ENCODE measurements around the gene ZNF410.
"Not testable (repeated sequence)": the region's sequence is repeated elsewhere in the genome, so short reads cannot be mapped to it uniquely, and the experiment has no call there.

ZNF410 gene

DNA sequence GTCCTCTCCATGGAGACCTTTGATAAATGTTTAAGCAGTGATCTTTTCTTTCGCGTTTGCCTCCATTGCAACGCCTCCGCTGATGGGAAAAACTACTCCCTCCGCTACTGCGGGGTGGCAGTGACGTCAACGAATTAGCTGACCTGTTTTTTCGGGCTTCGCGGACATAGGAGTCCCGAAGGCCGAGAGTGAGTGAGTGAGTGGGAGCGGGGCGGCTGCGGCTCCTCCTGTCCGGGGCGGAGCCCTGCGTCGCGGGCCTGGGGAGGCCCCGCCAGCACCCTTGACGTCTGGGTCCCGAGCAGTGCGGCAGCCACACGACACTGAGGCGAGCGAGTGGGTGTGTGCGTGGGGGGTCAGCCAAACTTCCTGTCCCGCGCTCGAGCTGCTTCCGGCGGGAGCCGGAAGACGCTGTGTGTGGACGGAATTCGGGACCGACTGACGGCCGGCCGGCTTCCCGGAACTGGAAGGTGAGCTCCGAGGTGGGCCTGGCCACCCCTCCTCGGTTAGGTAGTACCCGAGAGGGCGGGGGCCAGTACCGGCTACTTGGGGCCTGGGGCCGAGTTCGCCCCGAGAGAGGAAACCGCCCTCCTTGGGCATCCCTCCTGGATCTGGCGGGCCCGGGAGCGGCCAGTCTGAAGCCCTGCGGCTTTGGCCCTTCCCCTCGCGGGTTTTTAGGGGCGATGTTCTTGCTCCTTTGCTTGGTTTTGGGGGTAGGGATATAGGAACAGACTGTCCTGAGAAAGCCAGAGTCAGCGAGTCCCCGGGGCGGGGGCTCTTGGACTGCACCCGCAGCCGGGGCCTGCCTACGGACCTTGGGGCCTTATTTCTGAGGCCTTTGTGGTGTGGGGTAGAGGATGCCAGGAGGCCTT lies at the start of gene ZNF410:
Gene ZNF410, plus strand, starts transcription at position 411 of the 869 bp plus-strand sequence. CDS start 5,317 bp downstream, outside the sequence.
- peak; percentile 94 to 96 for DNase-seq (ENCODE audit: low read depth in 2 of 2)

- DNase-seq (ENCODE audit: low read depth in 2 of 2), result not testable (repeated sequence)
Measured at GRCh38 chr14:73838293-73839034, 48.2 kb upstream of the ZNF410 start.

GRCh38 chr14:73842201-73842600 lies 44.5 kb upstream of the ZNF410 start:
- no peak for DNase-seq (ENCODE audit: low read depth in 2 of 2)

DNA sequence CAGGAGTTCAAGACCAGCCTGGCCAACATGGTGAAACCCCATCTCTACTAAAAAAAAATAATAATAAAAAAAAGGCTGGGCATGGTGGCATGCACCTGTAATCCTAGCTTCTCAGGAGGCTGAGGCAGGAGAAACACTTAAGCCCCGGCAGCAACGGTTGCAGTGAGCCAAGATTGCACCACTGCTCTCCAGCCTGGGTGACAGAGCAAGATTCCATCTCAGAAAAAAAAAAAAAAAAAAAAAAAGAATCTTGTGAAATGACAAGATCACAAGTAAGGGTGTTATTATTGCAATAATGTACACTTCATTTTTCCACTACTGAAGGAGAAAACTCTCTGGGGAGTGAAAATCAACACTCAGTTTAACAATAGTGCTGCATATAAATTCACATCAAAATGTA lies 43.8 kb upstream of the ZNF410 start:
- DNase-seq (ENCODE audit: low read depth in 2 of 2), result no peak

DNA sequence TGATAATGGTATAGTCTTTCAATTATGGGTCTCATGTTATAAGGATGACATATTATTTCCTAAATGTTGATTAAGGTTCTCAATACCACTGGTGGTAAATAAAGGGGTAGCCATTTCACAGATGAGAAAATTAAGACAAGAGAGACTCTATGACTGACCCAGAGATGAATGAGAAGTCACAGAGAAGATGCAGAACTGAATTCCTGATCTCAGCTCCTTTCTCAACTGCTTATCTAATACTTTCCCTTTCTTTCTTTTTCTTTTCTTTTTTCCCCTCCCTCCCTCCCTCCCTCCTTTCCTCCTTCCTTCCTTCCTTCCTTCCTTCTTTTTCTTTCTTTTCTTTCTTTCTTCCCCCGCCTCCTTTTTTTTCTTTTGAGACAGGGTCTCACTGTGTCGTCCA lies 43.4 kb upstream of the ZNF410 start:
- no peak for DNase-seq (ENCODE audit: low read depth in 2 of 2)

DNA sequence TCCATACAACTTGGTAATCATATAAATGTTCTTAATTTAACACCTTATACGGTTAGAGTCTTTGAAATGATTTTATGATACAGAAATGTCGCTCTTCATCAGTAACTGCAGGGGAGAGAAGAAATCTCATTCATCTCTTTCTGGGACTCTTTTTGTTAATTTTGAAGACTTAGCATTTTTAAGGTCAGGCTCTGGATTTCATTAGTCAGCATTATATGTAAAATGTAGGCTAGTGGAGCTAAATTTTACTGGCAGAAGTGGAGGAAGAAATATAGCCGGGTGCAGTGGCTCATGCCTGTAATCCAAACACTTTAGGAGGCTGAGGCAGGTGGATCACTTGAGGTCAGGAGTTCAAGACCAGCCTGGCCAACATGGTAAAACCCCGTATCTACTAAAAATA lies 39.7 kb upstream of the ZNF410 start:
- DNase-seq (ENCODE audit: low read depth in 2 of 2), result no peak

DNA sequence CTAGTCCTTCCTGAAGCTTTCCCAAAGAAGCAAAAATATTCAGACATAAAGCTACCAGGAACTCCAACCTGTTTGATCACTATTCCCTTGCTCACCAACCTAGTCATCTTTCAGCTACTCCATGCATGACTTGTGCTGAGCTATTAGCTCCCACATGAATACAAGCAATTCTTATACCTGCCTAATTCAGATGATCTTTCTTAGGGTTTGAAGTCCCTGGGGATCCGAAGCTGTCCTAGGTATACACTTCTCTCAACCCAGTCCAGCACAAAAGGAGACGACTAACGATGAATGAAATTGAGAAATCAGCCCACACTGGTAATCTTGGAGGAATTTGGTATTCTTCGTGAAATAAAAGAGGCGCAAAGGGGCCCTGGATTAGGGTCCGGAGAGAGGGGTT lies 35.7 kb upstream of the ZNF410 start:
- DNase-seq (ENCODE audit: low read depth in 2 of 2), result no peak

DNA sequence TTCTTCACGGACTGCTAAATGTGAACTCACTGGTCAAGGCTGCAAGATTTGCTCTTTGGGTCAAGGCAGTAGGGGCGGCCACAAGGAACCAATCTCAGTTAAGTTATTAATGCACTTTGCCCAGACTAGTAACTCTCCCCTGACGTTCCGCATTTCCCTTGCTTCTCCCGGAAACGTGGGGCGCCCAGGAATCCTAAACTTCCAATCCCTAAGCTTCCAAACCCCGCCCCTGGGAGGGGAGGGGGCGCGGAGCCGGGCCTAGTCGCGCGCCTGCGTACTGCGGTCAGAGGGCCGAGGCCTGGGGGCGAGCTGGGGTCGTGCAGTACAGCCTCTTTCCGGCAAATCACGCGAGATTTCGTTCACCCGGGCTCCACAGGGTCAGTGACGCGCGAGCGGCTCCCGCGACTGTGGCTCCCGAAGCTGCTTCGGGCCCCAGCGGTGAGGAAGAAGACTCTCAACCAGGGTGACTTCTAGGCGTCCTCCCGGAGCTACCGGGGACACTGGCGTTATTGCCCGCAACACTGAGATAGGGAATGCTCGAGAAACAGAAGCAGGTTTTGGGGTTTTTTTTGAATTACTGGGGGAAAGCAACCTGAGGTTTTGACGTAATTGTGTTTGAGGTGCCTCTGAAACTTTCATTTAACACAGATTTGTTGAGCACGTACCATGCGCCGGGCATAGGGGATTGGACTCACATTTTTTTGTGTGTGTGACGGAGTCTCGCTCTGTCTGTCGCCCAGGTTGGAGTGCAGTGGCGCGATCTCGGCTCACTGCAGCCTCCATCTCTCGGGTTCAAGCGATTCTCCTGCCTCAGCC lies 34.9 kb upstream of the ZNF410 start, which contains the start of gene PTGR2:
Gene PTGR2, plus strand, starts transcription at position 265 of the 816 bp plus-strand sequence. CDS start 7,032 bp downstream, outside the sequence.
- DNase-seq (ENCODE audit: low read depth in 2 of 2), result peak; percentile 81 to 86

- DNase-seq (ENCODE audit: low read depth in 2 of 2), result no peak
Measured at GRCh38 chr14:73859145-73859544, 27.5 kb upstream of the ZNF410 start.

DNA sequence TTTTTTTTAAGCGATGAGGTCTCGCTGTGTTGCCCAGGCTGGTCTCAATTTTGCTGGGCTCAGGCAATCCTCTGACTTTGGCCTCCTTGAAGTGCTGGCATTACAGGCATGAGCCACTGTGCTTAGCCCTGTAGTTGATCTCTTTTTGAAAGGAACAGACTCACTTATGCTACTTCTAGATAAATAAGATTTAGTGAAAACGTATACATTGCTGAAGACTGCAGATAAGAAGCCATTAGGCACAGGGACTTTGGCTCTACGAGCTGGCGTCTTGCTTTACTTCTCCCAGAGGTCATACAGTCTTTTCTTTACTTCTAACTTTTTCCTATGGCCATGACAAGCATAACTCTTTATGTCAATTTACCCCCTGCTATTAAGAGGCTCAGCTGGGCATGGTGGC lies 25.6 kb upstream of the ZNF410 start:
- DNase-seq (ENCODE audit: low read depth in 2 of 2), result no peak

DNA sequence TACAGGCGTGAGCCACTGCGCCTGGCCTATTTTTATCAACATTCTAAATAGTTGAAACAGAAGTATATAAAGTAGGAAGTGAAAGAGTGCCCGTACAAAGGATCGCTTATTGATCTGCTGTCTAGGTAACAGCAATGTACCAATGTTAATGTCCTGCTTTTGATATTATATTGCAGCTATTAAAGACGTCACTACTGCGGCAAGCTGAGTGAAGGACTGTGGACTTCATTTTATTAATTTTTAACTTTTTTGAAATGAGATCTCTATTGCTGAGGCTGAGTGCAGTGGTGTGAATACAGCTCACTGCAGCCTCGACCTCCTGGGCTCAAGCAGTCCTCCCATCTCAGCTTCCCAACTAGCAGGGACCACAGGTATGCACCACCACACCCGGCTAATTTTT lies 24.2 kb upstream of the ZNF410 start:
- DNase-seq (ENCODE audit: low read depth in 2 of 2), result no peak

- no peak for DNase-seq (ENCODE audit: low read depth in 2 of 2)
Measured at GRCh38 chr14:73863209-73863608, 23.4 kb upstream of the ZNF410 start.

DNA sequence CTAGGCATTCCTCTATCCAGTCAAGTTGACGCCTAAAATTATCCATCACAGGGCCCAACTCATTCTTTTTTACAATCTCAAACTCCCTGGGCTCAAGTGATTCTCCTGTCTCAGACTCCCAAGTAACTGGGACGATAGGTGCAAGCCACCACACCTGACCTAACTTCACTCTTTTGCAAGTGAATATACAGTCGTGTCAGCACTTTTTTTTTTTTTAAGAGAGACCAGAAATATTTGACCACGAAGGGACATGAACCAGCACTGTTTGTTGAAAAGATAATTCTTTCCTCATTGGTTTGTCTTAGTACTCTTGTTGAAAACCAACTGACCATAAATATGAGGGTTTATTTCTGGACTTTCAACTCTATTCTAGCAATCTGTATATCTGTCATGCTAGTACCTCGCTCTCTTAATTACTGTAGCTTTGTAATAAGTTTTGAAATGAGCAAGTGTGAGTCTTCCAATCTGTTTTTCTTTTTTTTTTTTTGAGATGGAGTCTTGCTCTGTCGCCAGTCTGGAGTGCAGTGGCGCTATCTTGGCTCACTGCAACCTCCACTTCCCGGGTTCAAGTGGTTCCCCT lies 21.0 kb upstream of the ZNF410 start:
- DNase-seq (ENCODE audit: low read depth in 2 of 2), result no peak

GRCh38 chr14:73869754-73870153 lies 16.9 kb upstream of the ZNF410 start:
- not testable (repeated sequence) for DNase-seq (ENCODE audit: low read depth in 2 of 2)

DNA sequence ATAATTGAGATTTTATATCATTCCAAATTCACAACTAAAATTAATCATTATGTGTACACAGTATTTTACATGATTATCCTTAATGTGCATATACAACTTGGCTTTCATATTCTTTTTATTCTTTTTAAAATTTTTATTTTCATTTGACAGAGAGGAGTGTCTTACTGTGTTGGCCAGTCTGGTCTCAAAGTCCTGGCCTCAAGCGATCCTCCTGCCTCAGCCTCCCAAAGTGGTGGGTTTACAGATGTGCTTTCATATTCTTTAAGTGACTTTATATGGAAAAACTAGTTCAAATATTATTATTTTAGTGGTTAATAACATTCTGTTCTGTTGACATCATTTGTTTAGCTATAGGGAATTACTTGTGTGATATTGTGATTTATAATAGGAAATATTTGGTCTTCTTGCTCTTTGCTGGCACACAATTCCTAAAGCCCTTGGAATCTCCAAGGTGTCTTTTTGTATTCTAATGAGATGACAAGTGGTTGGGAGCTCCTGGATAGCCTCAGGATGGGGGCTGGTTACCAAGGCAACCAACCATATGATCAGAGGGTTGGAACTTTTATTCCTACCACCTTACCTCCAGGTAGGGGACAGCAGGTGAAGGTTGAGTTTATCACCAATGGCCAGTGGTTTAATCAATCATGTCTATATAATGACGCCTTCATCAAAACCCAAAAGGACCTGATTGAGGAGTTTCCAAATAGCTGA lies 16.0 kb upstream of the ZNF410 start:
- no peak for DNase-seq (ENCODE audit: low read depth in 2 of 2)

GRCh38 chr14:73873660-73874059 lies 13.0 kb upstream of the ZNF410 start:
- DNase-seq (ENCODE audit: low read depth in 2 of 2), result no peak

- DNase-seq (ENCODE audit: low read depth in 2 of 2), result no peak
Measured at GRCh38 chr14:73877790-73878189, 8.9 kb upstream of the ZNF410 start.

- DNase-seq (ENCODE audit: low read depth in 2 of 2), result no peak
Measured at GRCh38 chr14:73878436-73878835, 8.2 kb upstream of the ZNF410 start.

- no peak for DNase-seq (ENCODE audit: low read depth in 2 of 2)
Measured at GRCh38 chr14:73879027-73879426, 7.6 kb upstream of the ZNF410 start.

GRCh38 chr14:73884438-73885190 lies 2.0 kb upstream of the ZNF410 start:
- DNase-seq (ENCODE audit: low read depth in 2 of 2), result no peak

Measured in stimulated activated CD8-positive, alpha-beta memory T cell treated with anti-CD3 and anti-CD28 coated beads, Interleukin-15, amount 100 ng/mL, for 48 hours (primary cell).